HEK293 (cell line): ENCODE data around the gene EPHA6.

Source experiments
- ZBTB8A ChIP-seq: fragments of 450-650 bp; formaldehyde crosslinking; IDR thresholded peaks from 2 replicates; pipeline ENCODE4 v1.5.1; 2016; ENCODE audit warnings: missing biosample characterization, missing genetic modification characterization
- ZNF416 ChIP-seq: fragments of 450-650 bp; formaldehyde crosslinking; IDR thresholded peaks from 2 replicates; pipeline ENCODE4 v1.5.1; 2016; ENCODE audit warnings: missing biosample characterization, missing genetic modification characterization
- ZNF423 ChIP-seq: fragments of 450-650 bp; formaldehyde crosslinking; IDR thresholded peaks from 2 replicates; pipeline ENCODE4 v1.5.1; 2016; ENCODE audit warnings: missing biosample characterization, missing genetic modification characterization
- ZNF777 ChIP-seq: fragments of 450-650 bp; formaldehyde crosslinking; IDR thresholded peaks from 2 replicates; pipeline ENCODE4 v1.5.1; 2017; ENCODE audit warnings: missing biosample characterization, missing genetic modification characterization, borderline replicate concordance
- TF ChIP-seq, protein P1 (sequence below): fragments of 450-650 bp; formaldehyde crosslinking; IDR thresholded peaks from 2 replicates; pipeline ENCODE4 v1.5.1; 2016; ENCODE audit warnings: missing biosample characterization, missing genetic modification characterization
- TF ChIP-seq, protein P2 (sequence below): sonication (generic); formaldehyde crosslinking; IDR thresholded peaks from 2 replicates; pipeline ENCODE4 v1.8.1; 2022; ENCODE audit warnings: mild to moderate bottlenecking, moderate library complexity, missing genetic modification reagents

GRCh38 chr3:97291901-97292300 lies 477.5 kb downstream of the EPHA6 start:
- TF ChIP-seq ZNF423 (tag by site-specific recombination) (no peak), ZNF777 (tag by site-specific recombination) (no peak), ZBTB8A (tag by site-specific recombination) (no peak), ZNF416 (no peak)
- TF ChIP-seq, protein P1, sequence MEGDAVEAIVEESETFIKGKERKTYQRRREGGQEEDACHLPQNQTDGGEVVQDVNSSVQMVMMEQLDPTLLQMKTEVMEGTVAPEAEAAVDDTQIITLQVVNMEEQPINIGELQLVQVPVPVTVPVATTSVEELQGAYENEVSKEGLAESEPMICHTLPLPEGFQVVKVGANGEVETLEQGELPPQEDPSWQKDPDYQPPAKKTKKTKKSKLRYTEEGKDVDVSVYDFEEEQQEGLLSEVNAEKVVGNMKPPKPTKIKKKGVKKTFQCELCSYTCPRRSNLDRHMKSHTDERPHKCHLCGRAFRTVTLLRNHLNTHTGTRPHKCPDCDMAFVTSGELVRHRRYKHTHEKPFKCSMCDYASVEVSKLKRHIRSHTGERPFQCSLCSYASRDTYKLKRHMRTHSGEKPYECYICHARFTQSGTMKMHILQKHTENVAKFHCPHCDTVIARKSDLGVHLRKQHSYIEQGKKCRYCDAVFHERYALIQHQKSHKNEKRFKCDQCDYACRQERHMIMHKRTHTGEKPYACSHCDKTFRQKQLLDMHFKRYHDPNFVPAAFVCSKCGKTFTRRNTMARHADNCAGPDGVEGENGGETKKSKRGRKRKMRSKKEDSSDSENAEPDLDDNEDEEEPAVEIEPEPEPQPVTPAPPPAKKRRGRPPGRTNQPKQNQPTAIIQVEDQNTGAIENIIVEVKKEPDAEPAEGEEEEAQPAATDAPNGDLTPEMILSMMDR: no peak
- TF ChIP-seq, protein P2, sequence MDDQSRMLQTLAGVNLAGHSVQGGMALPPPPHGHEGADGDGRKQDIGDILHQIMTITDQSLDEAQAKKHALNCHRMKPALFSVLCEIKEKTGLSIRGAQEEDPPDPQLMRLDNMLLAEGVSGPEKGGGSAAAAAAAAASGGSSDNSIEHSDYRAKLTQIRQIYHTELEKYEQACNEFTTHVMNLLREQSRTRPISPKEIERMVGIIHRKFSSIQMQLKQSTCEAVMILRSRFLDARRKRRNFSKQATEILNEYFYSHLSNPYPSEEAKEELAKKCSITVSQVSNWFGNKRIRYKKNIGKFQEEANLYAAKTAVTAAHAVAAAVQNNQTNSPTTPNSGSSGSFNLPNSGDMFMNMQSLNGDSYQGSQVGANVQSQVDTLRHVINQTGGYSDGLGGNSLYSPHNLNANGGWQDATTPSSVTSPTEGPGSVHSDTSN (CRISPR knock-in tag): no peak
